HG03439 (cell line): ENCODE measurements around the gene ECE1.

Experiments
- ATAC-seq: cut with Tn5 transposase; IDR thresholded peaks from one replicate; pipeline ENCODE4 v1.9.1; 2021; ENCODE audit warnings: mild to moderate bottlenecking, moderate library complexity; ENCODE audit not compliant: unreplicated experiment

ECE1 gene

DNA sequence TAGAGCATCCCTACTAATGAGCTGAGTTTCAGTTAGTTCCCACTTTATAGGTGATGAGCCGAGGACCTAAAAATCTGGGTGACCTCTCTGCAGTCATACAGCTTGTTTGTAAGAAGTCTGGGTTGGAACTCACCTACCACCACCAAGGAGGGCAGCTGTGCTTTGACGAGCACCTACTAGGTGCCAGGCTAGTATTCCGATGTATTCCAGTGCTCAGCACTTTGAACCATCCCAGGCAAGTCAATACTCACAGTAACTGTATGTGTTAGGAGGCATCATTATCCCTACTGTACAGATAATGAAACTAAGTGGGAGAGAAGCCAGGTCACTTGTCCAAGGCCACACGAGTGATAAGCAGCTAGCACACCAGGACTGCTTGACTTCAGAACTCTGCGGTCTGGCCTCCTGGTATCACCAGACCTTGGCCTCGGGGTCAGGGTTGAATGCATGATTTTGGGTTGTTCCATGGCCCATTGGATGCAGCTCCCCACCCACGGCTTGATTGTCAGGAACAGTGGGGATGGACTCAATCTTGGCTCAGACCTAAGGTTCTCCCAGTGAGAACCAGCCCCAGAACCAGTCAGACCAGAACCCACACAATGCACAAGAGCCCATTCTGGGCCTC lies 20.7 kb downstream of the ECE1 start:
- ATAC-seq, result no peak

DNA sequence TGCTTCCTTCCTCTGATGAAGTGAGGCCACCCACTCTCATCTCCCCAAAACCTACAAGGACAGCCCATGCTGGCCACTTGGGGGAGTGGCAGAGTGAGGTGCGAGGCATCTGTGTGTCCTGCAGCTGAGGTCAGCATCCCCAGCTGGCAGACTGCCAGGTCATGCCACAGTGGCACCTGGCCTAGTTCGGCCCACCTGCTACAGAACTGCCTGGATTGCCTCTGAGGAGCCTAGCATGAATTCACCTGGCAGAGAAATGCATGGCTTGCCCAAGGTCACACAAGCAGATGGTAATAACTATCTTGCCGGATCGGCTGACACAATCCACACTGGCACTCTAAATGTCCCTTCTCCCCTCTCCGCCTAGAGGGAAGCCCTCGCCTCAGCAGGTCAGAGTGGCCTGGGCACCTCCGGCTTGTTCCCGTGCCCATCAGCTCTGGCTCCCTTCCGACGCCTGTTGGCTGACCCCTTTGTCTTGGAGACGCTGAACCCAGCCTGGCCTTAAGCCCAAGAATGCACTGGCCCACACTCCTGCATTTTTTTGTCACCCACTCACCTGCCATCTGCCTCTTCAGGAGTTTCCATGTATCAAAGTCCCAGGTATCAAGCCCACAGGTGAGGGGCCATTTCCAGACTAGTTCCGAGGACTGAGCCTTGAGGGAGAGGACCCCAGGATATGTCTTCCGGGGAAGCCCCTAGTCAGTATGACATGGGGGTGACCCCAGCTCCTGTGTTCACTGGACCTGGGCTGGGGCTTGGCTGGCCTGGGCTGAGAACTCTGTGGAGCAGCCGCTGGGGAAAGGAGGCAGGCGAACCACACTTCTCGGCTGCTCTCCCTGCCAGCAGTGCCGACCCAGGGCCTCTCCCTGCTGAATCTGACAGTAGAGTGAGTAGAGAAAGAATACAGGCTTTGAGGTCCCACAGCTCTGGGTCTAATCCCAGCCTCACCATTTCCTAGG lies 21.7 kb downstream of the ECE1 start:
- no peak for ATAC-seq

DNA sequence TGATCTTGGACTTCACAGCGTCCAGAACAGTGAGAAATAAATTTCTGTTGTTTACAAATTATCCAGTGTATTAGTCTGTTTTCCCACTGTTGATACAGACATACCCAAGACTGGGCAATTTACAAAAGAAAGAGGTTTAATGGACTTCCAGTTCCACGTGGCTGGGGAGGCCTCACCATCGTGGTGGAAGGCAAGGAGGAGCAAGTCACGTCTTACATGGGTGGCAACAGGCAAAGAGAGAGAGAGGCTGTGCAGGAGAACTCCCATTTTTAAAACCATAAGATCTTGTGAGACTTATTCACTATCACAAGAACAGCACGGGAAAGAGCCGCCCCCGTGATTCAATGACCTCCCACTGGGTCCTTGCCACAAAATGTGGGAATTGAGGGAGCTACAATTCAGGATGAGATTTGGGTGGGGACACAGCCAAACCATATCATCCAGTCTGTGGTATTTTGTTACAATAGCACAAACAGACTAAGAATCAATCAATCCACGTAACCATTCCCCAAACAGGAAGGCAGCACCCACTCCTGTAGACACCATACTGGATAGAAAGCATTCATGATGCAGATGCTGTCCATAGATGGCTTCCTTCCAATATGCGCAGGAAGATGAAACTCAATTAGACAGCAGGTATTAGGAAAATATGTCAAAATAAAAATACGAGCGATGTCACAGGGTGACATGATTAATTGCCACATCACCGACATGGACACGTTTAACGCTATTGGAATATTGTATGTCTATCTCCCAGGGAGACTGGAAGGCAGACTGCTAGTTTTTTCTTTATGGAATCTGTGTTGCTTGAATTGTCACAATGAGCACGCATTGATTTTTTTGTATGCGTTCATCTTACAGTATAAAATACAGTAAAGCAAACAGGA lies 22.8 kb downstream of the ECE1 start:
- ATAC-seq, result no peak

DNA sequence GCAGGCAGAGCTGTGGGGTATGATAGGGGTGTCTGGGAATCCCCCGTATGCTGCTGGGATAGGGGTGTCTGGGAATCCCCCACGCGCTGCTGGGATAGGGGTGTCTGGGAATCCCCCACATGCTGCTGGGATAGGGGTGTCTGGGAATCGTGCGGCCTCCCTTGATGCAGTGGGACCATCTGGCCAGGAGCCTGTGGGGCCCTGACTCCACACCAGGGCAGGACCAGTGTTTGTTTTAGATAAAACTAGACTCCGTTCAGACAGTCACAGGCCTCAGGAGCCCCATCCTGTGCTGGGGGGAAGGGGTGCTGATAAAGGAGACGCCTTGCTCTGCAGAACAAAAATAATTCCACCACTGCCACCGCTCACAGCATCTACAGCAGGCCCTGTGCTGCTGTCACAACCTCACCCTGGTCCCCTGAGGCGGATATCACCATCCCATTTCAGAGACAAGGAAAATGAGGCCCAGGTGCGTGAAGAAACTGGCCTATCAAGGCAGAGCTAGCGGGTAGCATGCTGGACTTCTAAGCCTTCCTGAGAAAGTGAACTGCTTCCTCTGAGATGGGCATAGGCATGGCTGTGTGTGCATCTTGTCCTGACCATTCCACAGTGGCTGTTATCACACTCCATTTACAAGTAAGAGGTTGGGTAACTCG lies 24.0 kb downstream of the ECE1 start:
- no peak for ATAC-seq

DNA sequence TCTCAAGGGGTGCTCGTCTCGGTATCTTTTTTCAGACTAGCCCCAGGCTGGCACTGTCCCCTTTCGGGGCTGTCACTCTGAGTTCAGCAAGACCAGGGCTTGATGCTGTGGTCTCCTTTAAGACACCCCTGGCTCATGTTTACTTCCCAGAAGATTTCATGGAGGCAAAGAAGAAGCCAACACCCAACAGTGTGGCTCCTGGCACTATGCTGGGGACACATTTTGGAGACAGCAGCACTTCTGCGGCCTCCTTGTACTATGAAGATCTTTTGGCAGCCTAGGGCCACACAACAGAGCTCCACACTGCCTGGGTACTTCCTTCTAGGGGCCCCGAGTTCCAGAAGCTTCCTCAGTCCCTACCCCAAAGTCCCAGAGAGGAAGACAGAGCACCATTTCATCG lies 24.6 kb downstream of the ECE1 start:
- no peak for ATAC-seq

DNA sequence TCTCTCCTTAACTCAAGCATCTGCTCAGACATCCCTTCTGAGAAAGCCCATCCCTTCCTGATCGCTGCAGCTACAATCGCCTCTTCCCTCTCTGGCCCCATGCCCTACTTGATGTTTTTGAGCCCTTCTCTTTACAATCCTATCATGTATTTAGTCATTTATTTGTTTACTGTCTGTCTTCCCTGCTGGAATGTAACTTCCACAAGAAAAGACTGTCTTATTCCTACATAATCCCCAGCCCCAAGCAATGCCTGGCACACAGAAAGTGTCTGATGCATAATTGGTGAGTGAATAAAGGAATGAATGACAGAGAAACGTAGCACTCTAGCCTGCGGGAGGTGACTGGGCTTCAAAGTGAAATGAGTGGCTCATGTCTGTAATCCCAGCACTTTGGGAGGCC lies 25.4 kb downstream of the ECE1 start:
- ATAC-seq, result no peak

DNA sequence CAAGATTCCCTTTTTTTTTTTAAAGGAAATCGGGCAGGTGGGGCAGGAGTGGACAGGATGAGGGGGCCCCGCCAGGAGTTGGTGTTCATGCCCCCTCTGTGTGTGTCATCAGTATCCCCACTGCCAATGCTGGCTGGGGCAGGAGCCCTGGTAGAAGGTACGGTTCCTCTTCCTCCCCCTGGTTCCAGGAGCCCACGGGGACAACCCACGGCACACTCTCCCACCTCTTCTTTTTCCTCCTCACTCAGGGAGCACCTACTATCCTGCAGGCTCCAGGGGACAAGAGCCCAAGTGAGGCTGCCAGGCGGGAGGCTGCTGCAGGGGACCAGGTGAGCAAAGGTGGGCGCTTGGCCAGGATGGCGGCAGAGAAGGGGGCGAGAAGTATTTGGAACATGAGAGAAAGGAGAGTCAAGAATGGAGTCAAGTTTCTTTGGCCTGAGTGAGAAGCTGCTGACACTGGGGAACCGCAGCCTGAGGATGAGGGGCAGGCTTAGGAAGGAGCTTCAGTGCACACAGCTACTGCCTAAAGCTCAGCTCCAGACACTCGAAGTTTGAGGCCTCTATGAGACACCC lies 26.5 kb downstream of the ECE1 start:
- ATAC-seq, result no peak

DNA sequence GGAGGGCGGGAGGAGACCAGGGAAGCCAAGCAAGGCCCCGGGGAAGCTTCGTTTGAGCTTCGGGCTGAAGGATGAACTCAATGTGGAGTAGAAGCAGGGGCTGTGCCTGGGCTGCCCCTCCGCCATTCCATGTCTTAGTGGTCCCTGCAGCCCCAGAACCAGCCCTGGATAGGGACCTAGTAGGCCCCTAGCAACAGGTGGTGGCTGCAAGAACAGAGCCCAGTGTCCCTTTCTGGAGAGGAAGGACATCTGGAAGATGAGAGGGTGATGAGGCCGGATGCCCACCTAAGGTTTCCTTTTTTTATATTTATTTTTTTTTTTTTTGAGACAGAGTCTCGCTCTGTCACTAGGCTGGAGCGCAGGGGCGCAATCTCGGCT lies 27.2 kb downstream of the ECE1 start:
- no peak for ATAC-seq

DNA sequence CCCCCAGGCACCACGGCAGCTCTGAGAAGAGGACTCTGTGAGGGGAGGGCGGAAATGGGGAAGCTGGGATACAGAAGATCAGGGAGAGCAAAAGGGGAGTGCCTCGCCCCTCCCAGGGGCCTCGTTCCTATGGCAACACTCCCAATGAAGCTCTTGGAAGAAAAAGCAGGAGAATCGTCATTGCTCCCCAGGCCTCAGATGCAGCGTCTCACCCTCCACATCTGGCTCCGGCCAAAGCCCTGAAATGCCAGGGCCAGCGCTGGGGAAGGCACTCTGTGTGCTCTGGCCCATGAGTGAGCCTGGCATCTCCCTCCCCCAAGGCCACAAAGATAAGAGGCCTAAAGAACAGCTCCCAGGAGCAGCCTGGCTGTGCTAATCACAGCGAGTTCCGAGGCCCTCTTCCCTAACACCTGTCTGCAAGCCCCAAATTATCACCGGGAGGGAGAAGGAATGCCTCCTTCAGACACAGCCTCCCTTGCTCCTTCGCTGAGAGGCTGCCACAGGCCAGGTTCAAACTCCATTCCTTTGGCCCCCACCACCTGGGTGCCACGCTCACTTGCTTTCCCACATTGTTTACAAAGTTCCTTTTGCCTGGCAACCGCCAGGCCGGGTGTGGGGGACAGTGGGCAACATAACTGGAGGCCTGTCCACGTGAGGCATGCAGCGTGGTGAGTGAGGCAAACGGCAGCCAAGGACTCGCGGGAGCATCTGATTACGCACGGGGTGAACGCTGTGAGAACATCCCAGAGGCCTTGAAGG lies 27.8 kb downstream of the ECE1 start:
- ATAC-seq, result no peak

DNA sequence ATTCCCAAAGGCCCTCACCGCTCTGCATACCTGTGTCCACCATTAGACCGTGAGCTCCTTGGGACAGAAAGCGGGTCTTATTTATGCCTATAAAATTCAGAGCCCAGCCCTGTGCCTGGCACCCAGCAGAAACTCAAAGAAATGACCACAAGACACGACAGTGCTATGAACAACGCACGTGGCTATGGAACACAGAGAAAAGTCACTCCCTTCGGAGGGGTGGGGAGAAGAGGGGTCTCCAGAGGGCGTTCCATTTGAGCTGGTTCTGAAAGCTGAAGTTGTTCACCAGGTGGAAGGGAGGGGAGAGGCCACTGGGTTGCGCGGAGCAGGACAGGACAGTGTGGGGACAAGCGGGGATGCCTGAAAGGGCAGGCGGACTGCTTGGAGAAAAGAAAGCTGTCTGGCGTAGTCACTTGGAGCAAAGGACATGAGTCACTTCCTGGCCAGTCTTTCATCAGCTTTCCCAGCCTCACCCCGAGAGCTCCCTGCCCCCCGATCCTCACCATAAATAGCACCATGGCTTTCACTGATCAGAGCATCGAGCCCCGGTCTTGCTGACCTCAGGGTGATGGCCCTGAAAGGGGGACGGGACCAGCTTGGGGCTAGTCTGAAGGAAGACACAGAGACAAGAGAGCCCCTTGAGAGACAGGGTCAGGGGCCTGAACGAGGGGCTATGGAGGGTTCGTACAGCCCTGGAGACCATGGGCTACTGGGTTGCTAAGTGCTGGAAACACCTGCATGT lies 28.5 kb downstream of the ECE1 start:
- no peak for ATAC-seq

DNA sequence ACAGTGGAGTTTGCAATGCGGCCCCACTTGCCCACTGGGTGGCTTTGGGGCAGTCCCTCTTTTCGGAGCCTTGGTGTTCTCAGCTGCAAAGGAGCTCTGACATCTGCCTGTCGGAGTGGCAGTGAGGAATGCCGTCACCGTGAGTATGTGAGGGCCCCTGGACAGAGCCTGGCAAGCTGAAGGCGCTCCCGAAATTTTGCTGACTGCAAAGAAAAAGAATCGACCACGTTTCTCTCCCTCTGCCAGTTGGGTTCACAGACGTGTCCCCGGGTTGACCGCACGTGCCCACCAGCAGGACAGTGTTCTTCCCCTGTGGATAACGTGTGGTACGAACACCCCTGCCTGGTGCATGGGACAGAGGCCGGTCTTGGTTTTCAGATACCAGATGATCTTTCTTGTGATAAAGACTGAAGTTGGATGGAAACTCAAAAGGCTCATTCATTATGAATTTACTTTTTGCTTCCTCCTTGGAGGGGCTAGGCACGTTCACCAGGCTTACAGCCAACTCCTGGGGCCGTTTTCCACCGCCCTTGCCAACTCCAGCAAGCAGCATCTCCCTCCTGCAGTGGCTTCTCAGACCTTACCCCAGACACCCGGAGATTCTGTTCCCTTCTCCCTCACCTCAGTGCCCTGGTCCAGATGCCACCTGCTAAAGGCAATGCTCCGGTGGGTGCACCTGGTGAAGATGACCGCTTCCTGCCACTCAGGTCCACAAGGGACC lies 29.7 kb downstream of the ECE1 start:
- no peak for ATAC-seq

DNA sequence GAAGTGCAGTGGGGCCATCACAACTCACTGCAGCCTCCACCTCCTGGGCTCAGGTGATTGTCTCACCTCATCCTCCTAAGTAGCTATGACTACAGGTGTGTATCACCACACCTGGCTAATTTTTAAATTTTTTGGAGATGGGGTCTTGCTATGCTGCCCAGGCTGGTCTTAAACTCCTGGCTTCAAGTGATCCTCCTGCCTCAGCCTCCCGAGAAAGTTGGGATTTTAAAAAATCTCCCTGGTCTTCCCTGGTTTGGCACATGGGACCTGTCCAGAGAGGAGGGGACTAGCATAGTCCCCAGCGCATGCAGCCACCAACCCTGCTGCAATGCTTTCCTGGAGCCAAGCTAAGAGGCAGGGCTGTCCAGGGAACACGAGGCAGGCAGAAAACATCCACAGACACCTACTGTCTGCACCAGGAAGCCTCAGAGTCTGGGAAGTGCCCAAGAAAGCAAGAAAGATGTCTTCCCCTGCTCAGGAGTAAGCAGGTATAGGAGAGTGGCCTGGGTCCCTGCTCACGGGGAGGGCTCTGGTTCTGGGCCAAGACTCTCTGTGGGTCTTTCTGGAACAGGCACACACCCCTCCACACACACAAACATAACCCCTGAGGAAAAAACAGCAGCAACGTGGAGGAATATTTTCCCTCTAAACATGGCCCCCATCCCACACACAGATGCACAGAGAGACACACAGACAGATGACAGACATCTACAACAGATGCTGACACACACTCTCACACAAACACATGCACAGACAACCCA lies 30.8 kb downstream of the ECE1 start:
- no peak for ATAC-seq

DNA sequence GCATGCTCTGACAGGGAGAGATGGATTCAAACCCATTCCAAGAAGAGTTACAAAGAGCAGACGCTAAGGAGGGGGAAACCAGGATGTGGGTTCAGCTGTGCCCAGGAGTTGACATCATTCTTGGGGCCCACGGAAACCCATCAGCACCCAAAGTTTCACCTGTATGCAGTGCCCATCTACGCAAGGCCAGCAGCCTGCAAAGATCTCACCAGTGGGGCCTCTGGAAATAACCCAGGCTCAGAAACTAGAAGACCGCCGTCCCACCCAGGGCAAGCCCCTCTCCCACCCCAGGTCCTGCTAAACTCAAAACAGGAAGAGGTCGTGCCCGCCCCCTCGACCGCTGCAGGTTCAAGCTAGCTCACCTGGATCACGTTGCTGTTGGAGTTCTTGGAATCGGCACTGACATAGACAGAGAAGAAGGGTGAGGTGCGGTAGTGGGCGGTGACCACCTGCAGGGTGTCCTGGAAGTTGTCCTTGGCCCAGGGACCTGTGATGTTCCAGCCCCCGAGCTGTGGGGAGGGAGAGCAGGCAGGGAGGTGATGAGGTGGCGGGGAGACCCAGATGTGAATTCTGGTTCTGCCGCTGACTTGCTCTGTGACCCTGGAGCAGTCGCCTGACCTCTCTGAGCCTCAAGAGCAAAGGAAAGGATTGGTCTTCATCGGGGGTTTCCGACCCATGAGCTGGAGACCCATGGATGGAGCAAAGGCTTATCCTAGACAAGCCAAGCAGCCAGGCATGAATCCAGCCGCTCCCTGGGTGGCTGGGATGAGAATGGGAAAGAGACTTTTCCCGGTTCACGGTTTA lies 31.7 kb downstream of the ECE1 start:
- ATAC-seq, result no peak

DNA sequence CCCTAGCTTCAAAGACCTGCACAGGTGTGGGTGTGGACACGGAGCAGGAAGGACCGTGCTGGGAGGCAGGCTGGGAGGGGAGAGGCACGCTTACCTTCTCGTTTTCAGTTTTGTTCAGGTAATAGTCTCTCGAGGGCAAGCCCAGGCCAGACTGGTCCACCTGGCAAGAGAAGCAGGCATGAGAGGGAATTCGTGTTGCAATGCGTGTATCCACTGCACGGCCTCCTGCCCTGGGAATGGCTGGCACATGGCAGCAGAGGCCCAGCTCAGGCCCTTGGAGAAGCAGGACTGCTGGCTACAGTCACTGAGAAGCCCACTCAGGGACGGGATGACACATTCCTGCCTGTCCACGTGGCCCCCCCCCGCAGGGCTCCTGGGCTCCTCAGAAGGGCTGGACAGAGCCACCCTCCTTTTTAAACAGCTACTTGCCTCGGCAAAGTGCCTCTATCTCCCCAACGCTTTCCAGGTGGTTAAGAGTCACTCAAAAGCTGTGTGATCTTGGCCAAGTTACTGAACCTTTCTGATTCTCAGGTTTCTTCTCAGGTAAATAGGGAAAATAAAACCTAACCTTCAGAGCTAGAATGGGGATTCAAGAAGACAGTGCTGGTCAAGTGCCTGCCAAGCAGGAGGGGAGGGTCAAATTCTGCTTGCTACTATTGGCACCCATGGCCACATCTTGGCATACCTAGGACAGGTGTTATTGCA lies 32.7 kb downstream of the ECE1 start:
- no peak for ATAC-seq

DNA sequence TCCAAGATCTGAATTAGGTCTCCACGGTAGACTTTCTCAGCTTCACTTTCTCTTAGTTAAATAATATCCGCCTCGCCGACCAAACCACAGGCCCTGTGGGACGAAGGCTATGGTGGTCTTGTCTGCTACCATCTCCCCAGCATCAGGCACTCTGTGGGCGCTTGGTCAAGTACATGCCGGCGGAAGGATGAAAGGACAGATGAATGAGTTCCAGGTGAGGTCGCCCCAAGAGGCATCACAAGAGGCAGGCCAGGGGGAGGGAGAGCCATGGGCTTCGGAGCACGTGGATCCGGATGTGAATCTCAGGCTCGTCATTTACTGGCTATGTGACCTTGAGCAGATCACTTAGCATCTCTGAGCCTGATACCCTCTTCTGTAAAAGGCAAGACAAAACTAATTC lies 33.5 kb downstream of the ECE1 start:
- ATAC-seq, result no peak

DNA sequence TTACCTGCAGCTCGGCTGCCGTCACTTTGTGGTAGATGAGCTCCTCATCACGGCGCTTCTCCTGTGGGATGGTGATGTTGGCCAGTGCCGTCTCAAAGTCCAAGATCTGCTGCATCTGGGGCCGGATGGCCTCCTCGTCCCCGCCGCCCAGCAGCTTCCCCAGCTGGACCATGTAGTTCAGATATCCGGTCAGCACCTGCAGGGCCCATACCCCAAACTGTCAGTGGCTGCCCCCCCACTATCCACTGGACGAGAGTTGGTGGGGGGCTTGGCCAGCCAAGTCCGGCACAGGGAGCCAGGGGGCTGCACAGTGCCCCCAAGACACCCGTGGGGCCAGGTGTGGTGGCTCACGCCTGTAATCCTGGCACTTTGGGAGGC lies 34.3 kb downstream of the ECE1 start:
- ATAC-seq, result no peak
